HG02759 (cell line): Measurements from ENCODE around the gene FBLN1.
"Not testable (repeated sequence)": the region's sequence is repeated elsewhere in the genome, so short reads cannot be mapped to it uniquely, and the experiment has no call there.

ENCODE experiments used
- ATAC-seq: cut with Tn5 transposase; IDR thresholded peaks from one replicate; pipeline ENCODE4 v1.9.1; 2021; ENCODE audit warnings: mild to moderate bottlenecking, moderate library complexity; ENCODE audit not compliant: unreplicated experiment

Gene FBLN1

DNA sequence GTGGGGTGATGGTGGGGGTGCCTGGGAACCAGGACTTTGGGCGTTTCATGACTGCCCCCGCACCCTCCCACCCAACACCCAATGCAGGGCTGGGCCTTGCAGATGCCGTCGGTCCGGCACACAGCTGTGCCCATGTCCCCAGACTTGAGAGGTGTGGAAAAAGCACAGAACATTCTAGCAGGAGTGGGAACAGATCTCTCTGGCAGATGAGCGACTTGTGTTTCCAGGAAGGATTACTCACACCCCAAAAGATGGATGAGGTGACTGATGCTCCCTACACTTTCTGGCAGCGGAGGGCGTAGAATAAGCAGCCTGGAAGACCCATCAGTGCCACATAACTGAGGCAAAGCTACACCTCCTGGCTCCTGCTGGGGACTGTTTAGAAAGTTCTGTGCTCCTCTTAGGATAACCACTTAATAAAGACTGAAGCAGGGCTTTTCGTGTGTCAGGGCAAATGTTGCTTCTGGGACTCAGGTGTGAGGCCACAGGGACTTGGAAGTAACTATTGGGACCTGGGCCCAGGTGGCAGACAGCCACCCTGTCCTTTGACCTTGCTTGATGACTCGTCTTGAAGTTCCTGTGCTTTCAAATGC lies 24.2 kb downstream of the FBLN1 start:
- ATAC-seq = no peak

DNA sequence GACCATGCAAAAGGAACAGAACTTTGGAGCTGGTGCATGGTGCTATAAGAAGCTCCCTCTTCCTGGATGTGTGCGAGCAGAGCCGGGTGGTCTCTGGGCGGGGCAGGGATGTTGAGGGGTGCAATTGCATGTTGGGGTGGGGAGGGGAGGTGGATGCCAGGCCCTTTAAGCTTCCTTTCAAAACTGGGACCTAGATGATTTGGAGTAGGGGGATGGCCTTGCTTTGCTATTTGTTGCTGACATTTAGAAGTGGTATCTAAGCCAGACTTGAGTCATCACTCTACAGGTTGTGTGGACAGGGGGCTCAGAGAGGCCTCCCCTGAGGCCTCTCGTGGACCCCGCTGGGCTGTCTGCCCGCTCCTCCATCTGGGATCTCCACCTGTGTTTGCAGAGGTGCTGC lies 24.8 kb downstream of the FBLN1 start:
- no peak for ATAC-seq

DNA sequence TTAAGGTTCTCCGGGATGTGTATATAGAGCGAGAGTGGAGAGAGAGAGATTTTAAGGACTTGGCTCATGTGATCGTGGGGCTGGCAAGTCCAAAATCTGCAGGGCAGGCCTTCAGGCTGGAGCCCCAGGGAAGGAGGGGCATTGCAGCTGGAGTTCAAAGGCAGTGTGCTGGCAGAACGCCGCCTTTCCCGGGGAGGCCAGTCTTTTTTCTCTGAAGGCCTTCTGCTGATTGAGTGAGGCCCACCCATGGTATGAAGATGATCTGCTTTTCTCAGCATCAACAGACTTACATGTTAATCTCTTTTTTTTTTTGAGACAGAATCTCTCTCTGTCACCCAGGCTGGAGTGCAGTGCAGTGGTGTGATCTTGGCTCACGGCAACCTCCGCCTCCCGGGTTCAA lies 25.4 kb downstream of the FBLN1 start:
- no peak for ATAC-seq

- ATAC-seq = no peak
These were observed 26.4 kb downstream of the FBLN1 start for GRCh38 chr22:45529105-45529504.

GRCh38 chr22:45529971-45530575 lies 27.4 kb downstream of the FBLN1 start:
- ATAC-seq = no peak

GRCh38 chr22:45531441-45532234 lies 29.0 kb downstream of the FBLN1 start:
- no peak for ATAC-seq

DNA sequence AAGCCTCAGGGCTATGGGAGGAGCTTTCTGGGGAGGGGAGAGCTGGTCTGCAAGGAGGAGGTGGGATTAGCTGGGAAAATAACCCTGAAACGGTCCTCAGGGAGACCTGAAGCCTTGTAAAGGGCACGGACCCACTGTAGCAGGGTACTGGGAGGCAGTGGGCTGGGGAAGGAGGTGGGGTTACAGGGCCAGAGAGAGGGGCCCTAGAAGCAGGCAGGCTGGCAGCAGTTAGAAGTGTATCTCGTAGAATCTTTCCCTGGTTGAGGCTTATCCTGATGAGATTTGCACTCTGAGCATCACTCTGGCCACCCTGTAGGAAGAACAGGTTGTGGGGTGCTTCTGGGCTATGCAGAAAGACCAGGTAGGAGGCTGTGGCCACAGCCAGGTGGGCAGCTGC lies 29.6 kb downstream of the FBLN1 start:
- no peak for ATAC-seq

- ATAC-seq = no peak
These were observed 31.0 kb downstream of the FBLN1 start for GRCh38 chr22:45533703-45534102.

- no peak for ATAC-seq
These were observed 31.9 kb downstream of the FBLN1 start for GRCh38 chr22:45534339-45535192.

DNA sequence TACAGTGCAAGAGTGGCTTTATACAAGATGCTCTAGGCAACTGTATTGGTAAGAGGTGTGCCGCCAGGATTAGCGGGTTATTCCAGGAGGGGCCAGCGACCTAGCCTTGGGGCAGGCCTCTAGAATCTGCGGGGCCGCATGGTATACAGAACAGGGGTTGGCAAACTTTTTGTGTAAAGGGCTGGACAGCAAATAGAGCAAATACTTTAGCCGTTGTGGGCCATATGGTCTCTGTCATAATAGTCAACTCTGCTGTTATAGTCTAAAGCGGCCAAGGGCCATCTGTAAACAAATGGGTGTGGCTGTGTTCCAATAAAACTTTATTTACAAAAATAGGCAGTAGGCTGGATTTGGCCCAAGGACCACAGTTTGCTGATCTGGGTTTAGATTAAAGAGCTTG lies 32.6 kb downstream of the FBLN1 start:
- no peak for ATAC-seq

GRCh38 chr22:45535835-45536234 lies 33.2 kb downstream of the FBLN1 start:
- ATAC-seq = not testable (repeated sequence)

GRCh38 chr22:45537734-45538181 lies 35.1 kb downstream of the FBLN1 start:
- ATAC-seq = no peak

DNA sequence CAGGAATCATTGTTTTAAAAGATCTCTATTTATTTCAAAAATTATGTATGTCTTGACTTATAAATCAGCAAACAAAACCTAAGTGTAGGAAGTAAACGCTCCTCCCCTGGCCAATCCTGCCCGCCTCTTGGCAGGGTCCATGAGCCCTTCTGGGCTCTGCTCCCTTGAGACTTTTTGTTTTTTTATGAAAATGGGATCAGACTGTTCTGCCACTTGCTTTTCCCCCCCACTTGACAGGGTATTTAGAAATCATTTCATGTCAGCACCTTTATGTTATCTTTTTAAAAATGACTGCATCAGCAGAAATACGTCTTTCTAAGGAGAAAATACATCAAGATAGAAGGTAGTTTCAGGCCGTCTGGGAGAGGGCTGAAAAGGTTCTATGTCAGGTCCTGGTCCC lies 35.6 kb downstream of the FBLN1 start:
- no peak for ATAC-seq

DNA sequence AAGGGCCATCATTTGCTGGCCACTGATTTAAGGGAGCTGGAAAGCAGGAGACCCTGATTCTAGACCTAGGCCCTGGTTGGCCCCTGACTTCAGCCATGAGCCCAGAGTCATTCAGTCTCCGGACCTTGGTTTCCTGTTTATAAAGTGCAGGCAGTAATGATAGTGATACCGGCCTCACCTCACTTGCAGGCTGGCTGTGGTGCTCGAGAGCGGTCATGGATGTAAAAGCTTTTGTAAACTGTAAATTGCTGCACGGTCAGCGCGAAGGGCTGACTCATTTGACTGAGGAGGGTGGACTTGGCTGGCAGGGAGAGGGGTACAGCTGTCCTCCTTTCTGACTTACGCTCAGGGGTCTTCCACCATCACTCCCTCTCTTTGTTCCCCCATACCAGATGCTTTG lies 37.4 kb downstream of the FBLN1 start:
- ATAC-seq = no peak

- no peak for ATAC-seq
These were observed 38.8 kb downstream of the FBLN1 start for GRCh38 chr22:45541382-45541979.

- ATAC-seq = no peak
These were observed 39.4 kb downstream of the FBLN1 start for GRCh38 chr22:45542001-45542520.

GRCh38 chr22:45542736-45543135 lies 40.1 kb downstream of the FBLN1 start:
- not testable (repeated sequence) for ATAC-seq

GRCh38 chr22:45543243-45543642 lies 40.6 kb downstream of the FBLN1 start:
- no peak for ATAC-seq

- no peak for ATAC-seq
These were observed 42.0 kb downstream of the FBLN1 start for GRCh38 chr22:45544588-45545170.

DNA sequence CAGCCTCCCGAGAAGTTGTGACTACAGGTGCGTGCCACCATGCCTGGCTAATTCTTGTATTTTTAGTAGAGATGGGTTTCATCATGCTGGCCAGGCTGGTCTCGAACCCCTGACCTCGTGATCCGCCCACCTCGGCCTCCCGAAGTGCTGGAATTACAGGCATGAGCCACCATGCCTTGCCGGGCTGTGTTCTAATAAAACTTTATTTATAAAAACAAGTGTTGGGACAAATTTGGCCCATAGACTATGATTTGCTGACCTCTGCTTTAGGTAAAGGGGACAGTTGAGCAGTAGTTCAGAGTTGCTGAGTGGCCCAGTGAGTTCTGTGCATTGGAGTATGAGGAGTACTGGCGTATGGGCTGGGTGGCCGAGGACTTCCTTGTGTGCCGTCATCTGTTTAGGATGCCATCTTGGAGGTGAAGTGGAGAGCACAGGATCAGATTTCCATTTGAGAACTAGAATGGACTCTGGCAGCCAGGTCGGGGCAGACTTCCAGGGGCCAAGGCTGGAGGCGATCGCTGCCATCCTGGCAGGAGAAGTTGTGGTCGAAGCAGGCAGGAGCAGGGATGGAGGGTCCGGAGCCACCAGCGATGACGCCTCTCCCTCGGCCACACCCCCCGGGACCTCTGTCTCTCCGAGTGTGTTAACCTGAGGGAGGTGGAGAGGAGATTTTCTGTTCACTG lies 43.8 kb downstream of the FBLN1 start:
- no peak for ATAC-seq
